SK-N-SH (cell line): ENCODE data around the gene TRIM16. TPM values are rescaled to one million over a fixed set of nuclear protein-coding genes. Genes with fewer than 3 reads are reported as not detected.
"Not testable (repeated sequence)": the region's sequence is repeated elsewhere in the genome, so short reads cannot be mapped to it uniquely, and the experiment has no call there.

ENCODE experiments used
- CTCF ChIA-PET: fragments of 300-600, 350-600 bp; formaldehyde crosslinking; extraction: SDS; loops from one replicate; lab custom pipeline; 2021; lab: Yijun Ruan, JAX
- POLR2A ChIA-PET: fragments of 350-600 bp; sonication (Branson Sonifier 250); formaldehyde crosslinking; extraction: SDS; loops from one replicate; lab custom pipeline; 2020; ENCODE audit warnings: antibody characterized with exemption, inconsistent platforms; lab: Yijun Ruan, JAX
- DNase-seq: peaks from one replicate; pipeline ENCODE4 v3.0.0; 2012
- H2AFZ ChIP-seq: fragments of 200-600 bp; sonication (generic); 2 replicates; pipeline ENCODE4 v1.8.1; 2016; ENCODE audit warnings: antibody characterized with exemption, mild to moderate bottlenecking, low read depth
- H3F3A ChIP-seq: fragments of 200-600 bp; sonication (generic); replicated peaks from 2 replicates; pipeline ENCODE3; 2016; ENCODE audit warnings: antibody characterized with exemption, mild to moderate bottlenecking; ENCODE audit not compliant: insufficient read depth
- H3K27ac ChIP-seq, 2 experiments: fragments of 200-500 bp in 1 of 2; fragments of 200-600 bp in 1 of 2; sonication (Bioruptor generic) in 1 of 2; sonication (generic), shearing (Covaris generic) in 1 of 2; 2 replicates each; pipeline versions ENCODE4 v1.5.1 to v1.6.1; 2014 to 2016; ENCODE audit warnings: low read depth in 2 of 2, inconsistent platforms in 1 of 2, low read length in 1 of 2, mild to moderate bottlenecking in 1 of 2, mixed read lengths in 1 of 2
- H3K27me3 ChIP-seq: fragments of 200-600 bp; sonication (generic), shearing (Covaris generic); 2 replicates; pipeline ENCODE4 v1.6.1; 2016; ENCODE audit warnings: mixed run types; ENCODE audit not compliant: insufficient read depth
- H3K36me3 ChIP-seq, 2 experiments: fragments of 200-500 bp in 1 of 2; fragments of 200-600 bp in 1 of 2; sonication (Bioruptor generic) in 1 of 2; sonication (generic) in 1 of 2; replicated peaks in 1 of 2; 2 replicates each; pipeline versions ENCODE3 to v1.5.1; 2014 to 2016; ENCODE audit warnings: low read length in 1 of 2, mild to moderate bottlenecking in 1 of 2; ENCODE audit not compliant: insufficient read depth in 2 of 2, control insufficient read depth in 1 of 2
- H3K4me1 ChIP-seq, 2 experiments: fragments of 200-500 bp in 1 of 2; fragments of 200-600 bp in 1 of 2; sonication (Bioruptor generic) in 1 of 2; sonication (generic), shearing (Covaris generic) in 1 of 2; 2 replicates each; pipeline versions ENCODE4 v1.5.1 to v1.6.1; 2014 to 2016; ENCODE audit warnings: low read depth in 1 of 2, low read length in 1 of 2, mixed run types in 1 of 2; ENCODE audit not compliant: insufficient read depth in 2 of 2, control insufficient read depth in 1 of 2
- H3K4me2 ChIP-seq: fragments of 200-600 bp; sonication (generic), shearing (Covaris generic); 2 replicates; pipeline ENCODE4 v1.6.1; 2017; ENCODE audit warnings: mixed run types
- H3K4me3 ChIP-seq, 2 experiments: fragments of 200-500 bp in 1 of 2; fragments of 200-600 bp in 1 of 2; sonication (Bioruptor generic) in 1 of 2; sonication (generic), shearing (Covaris generic) in 1 of 2; 2 replicates each; pipeline versions ENCODE4 v1.5.1 to v1.8.1; 2014 to 2016; ENCODE audit warnings: low read depth in 2 of 2, inconsistent platforms in 1 of 2, low read length in 1 of 2, mild to moderate bottlenecking in 1 of 2, mixed read lengths in 1 of 2, moderate library complexity in 1 of 2
- H3K79me2 ChIP-seq: fragments of 200-600 bp; sonication (generic); 2 replicates; pipeline ENCODE4 v1.8.1; 2017; ENCODE audit warnings: mild to moderate bottlenecking; ENCODE audit not compliant: insufficient read depth
- H3K9ac ChIP-seq: fragments of 200-600 bp; sonication (generic); 2 replicates; pipeline ENCODE4 v1.6.1; 2017; ENCODE audit warnings: mixed run types
- H3K9me2 ChIP-seq: fragments of 200-600 bp; sonication (generic); 2 replicates; pipeline ENCODE4 v1.6.1; 2017; ENCODE audit warnings: mixed run types
- H3K9me3 ChIP-seq: fragments of 200-600 bp; sonication (generic); 2 replicates; pipeline ENCODE4 v1.6.1; 2017; ENCODE audit warnings: mixed run types, mild to moderate bottlenecking, moderate library complexity
- H4K20me1 ChIP-seq: fragments of 200-600 bp; sonication (generic); 2 replicates; pipeline ENCODE4 v1.6.1; 2017; ENCODE audit warnings: mild to moderate bottlenecking, mixed run types; ENCODE audit not compliant: insufficient read depth
- CHD2 ChIP-seq: fragments of 150-350 bp; IDR thresholded peaks from 2 replicates; pipeline ENCODE4 v1.6.1; 2018; ENCODE audit warnings: low read length; ENCODE audit not compliant: partially characterized antibody
- GABPA ChIP-seq: IDR thresholded peaks from 2 replicates; pipeline ENCODE4 v1.4.0; 2012; ENCODE audit warnings: low read depth, mild to moderate bottlenecking
- MAX ChIP-seq: IDR thresholded peaks from 2 replicates; pipeline ENCODE4 v1.4.0; 2012; ENCODE audit warnings: low read depth
- NRF1 ChIP-seq: IDR thresholded peaks from 2 replicates; pipeline ENCODE4 v1.6.1; 2012; ENCODE audit warnings: low read depth, mild to moderate bottlenecking, low read length
- POLR2AphosphoS5 ChIP-seq: IDR thresholded peaks from 2 replicates; pipeline ENCODE4 v1.6.1; 2012; ENCODE audit warnings: low read depth, low read length
- TAF1 ChIP-seq: IDR thresholded peaks from 2 replicates; pipeline ENCODE4 v1.6.1; 2012; ENCODE audit warnings: low read depth, mild to moderate bottlenecking, low read length, moderate library complexity, borderline replicate concordance
- USF1 ChIP-seq: IDR thresholded peaks from 2 replicates; pipeline ENCODE4 v1.4.0; 2012; ENCODE audit warnings: low read depth, borderline replicate concordance
- ZBTB33 ChIP-seq: IDR thresholded peaks from 2 replicates; pipeline ENCODE4 v1.4.0; 2012; ENCODE audit warnings: low read depth, borderline replicate concordance
- WGBS: methylation state at CpG from one replicate; pipeline ENCODE4 v1.1.6; 2017; ENCODE audit warnings: low lambda C conversion rate; 5-methylcytosine and 5-hydroxymethylcytosine counted together
- polyA plus RNA-seq, 3 experiments: library from polyadenylated mRNA; depleted of rRNA; stranded (reverse); fragments of >200 nt; gene quantifications; 2 replicates each; pipeline ENCODE4 v1.2.3, GENCODE V29; 2012

Gene TRIM16
- polyA plus RNA-seq, 1 of the 3 experiments (the other 2 are of a cell fraction), result 24.8 TPM

GRCh38 chr17:15699413-15699924, 15.4 kb upstream of the TRIM16 start, which contains the start of gene ZNF286A:
TSS of gene ZNF286A (plus strand) at chr17:15699752. CDS start at chr17:15700330, 578 bp downstream.
- 1% methylated on average over 30 of the region's 44 CpGs for WGBS
- H3K4me2 ChIP-seq, result peak within 1 kb of the TSS; percentile 69
- H4K20me1 ChIP-seq, H3K27me3 ChIP-seq, H3F3A ChIP-seq, H3K9me3 ChIP-seq, H3K4me1 ChIP-seq, POLR2A ChIA-PET, H3K9me2 ChIP-seq, H3K79me2 ChIP-seq, CTCF ChIA-PET: not testable (repeated sequence)
- H3K27ac ChIP-seq, result peak within 1 kb of the TSS in 1 of 2 experiments; percentile 53; a peak in 2 of 4 replicates
- peaks cover 3 to 15% of the 10 kb centered on the region in 2 experiments for H3K36me3 ChIP-seq
- H2AFZ ChIP-seq, result peak within 1 kb of the TSS; percentile 91; the same call in 1 of the 2 replicates
- peak within 1 kb of the TSS; percentile 72 for H3K9ac ChIP-seq
- TF ChIP-seq USF1 (peak; percentile 24; the same call in 1 of the 2 replicates), ZBTB33 (peak; percentile 96), MAX (peak; percentile 54), NRF1 (peak; percentile 81), GABPA (peak; percentile 26; the same call in 1 of the 2 replicates), TAF1 (0 out of 2 replicates have a peak, but pooled peaks have one; percentile 13), POLR2AphosphoS5 (peak; percentile 41), CHD2 (peak; percentile 98)
- H3K4me3 ChIP-seq, result peak within 1 kb of the TSS; percentile 54 to 63
- DNase-seq, result peak; percentile 91

- H3F3A ChIP-seq, H3K4me1 ChIP-seq, H3K27me3 ChIP-seq, H3K9me3 ChIP-seq, POLR2A ChIA-PET, H3K9me2 ChIP-seq, H3K79me2 ChIP-seq, CTCF ChIA-PET, H4K20me1 ChIP-seq, DNase-seq: not testable (repeated sequence)
- H3K9ac ChIP-seq, result peak overlapping the region; percentile 67
- H3K4me3 ChIP-seq, result peak overlapping the region; percentile 36 to 63
- peak overlapping the region; percentile 65; the same call in 1 of the 2 replicates for H3K4me2 ChIP-seq
- peak overlapping the region; percentile 91; the same call in 1 of the 2 replicates for H2AFZ ChIP-seq
- peak overlapping the region in 1 of 2 experiments; percentile 53; a peak in 2 of 4 replicates for H3K27ac ChIP-seq
- WGBS, result 14% methylated on average over 3 of the region's 3 CpGs
- H3K36me3 ChIP-seq, result peaks cover 3 to 15% of the 10 kb centered on the region in 2 experiments
Measured at GRCh38 chr17:15698967-15699366, 14.9 kb upstream of the TRIM16 start.

- H3K9me3 ChIP-seq, H2AFZ ChIP-seq, H3K9me2 ChIP-seq, DNase-seq, POLR2A ChIA-PET, H3K27me3 ChIP-seq, H3K4me2 ChIP-seq, H3K9ac ChIP-seq, H4K20me1 ChIP-seq, H3K4me1 ChIP-seq, H3K4me3 ChIP-seq, CTCF ChIA-PET, H3K27ac ChIP-seq, H3K36me3 ChIP-seq, H3K79me2 ChIP-seq, H3F3A ChIP-seq: not testable (repeated sequence)
- WGBS, result 75% methylated on average over 1 of the region's 1 CpG
Measured at GRCh38 chr17:15687494-15687893, 3.4 kb upstream of the TRIM16 start.

- H3K27ac ChIP-seq, DNase-seq, H3K36me3 ChIP-seq, H3F3A ChIP-seq, H3K9ac ChIP-seq, H3K79me2 ChIP-seq, POLR2A ChIA-PET, H3K4me1 ChIP-seq, CTCF ChIA-PET, H3K9me3 ChIP-seq, H4K20me1 ChIP-seq, H3K27me3 ChIP-seq, H3K9me2 ChIP-seq: not testable (repeated sequence)
- Histone ChIP-seq H2AFZ (peak overlapping the region; percentile 100; the same call in 1 of the 2 replicates), H3K4me3 (peak overlapping the region; percentile 56 to 86; a peak in 3 of 4 replicates), H3K4me2 (peak overlapping the region; percentile 98)
- WGBS, result 98% methylated on average over 3 of the region's 3 CpGs
Measured at GRCh38 chr17:15683135-15683534, 976 bp downstream of the TRIM16 start.
